Effector memory CD8-positive, alpha-beta T cell (primary cell): ENCODE data around the gene ZNRF3.

Source experiments
- ATAC-seq: fragments of 150-1000 bp; cut with Tn5 transposase; replicated peaks from 2 replicates; pipeline ENCODE4 v1.10.0; 2021; ENCODE audit warnings: mild to moderate bottlenecking, moderate library complexity
- DNase-seq, 3 experiments: peaks; one replicate each; pipeline ENCODE4 v3.0.0; 2021
- H3K27ac Mint-ChIP-seq, 2 donors: one replicate each; pipeline ENCODE4 v1.8.0; 2022; ENCODE audit warnings: mild to moderate bottlenecking in 2 of 2, mixed read lengths in 2 of 2, moderate library complexity in 2 of 2
- H3K27me3 Mint-ChIP-seq, 2 donors: one replicate each; pipeline ENCODE4 v1.8.0; 2022; ENCODE audit warnings: mixed read lengths in 2 of 2
- H3K36me3 Mint-ChIP-seq: one replicate; pipeline ENCODE4 v1.8.0; 2022; ENCODE audit warnings: mild to moderate bottlenecking, moderate library complexity, mixed read lengths; ENCODE audit not compliant: insufficient read depth
- H3K4me1 Mint-ChIP-seq, 2 donors: one replicate each; pipeline ENCODE4 v1.8.0; 2022; ENCODE audit warnings: low read depth in 2 of 2, mixed read lengths in 2 of 2
- H3K4me3 Mint-ChIP-seq, 2 donors: one replicate each; pipeline ENCODE4 v1.8.0; 2022; ENCODE audit warnings: mild to moderate bottlenecking in 2 of 2, mixed read lengths in 2 of 2, moderate library complexity in 2 of 2
- H3K9me3 Mint-ChIP-seq, 2 donors: one replicate each; pipeline ENCODE4 v1.8.0; 2022; ENCODE audit warnings: mixed read lengths in 2 of 2

The ZNRF3 gene

DNA sequence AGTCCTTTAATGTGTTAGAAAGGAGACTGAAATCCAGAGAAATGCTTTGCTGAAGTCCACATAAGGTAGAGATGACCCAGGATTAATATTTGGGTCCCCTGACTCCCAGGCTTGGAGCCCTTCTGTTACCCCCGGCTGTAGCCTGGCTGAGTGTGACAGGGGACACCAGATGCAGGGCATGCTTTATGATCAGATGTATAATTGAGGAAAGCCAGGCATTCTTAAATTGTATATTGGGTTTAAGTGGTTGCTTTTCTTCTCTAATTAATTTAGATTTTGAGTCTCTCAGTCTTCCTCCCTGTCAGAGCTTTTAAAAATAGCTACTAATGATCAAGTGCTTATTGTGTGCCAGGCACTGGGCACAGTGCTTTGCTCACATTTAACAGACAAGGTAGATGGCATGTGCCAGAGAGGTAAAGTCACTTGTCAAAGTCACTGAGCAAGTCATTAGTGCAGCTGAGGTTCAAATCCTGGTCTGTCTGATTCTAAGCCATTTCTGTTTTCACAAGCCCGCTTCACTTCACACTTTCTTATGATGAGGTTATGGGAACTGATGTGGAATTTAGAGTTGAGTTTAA lies 7.9 kb downstream of the ZNRF3 start:
- DNase-seq (no peak), ATAC-seq (no peak)
- Mint-ChIP-seq H3K27ac (no peak overlapping the region), H3K27me3 (no peaks in the 10 kb centered on the region), H3K36me3 (no peaks in the 10 kb centered on the region), H3K9me3 (no peaks in the 10 kb centered on the region), H3K4me1 (no peaks in the 10 kb centered on the region), H3K4me3 (no peak overlapping the region)

DNA sequence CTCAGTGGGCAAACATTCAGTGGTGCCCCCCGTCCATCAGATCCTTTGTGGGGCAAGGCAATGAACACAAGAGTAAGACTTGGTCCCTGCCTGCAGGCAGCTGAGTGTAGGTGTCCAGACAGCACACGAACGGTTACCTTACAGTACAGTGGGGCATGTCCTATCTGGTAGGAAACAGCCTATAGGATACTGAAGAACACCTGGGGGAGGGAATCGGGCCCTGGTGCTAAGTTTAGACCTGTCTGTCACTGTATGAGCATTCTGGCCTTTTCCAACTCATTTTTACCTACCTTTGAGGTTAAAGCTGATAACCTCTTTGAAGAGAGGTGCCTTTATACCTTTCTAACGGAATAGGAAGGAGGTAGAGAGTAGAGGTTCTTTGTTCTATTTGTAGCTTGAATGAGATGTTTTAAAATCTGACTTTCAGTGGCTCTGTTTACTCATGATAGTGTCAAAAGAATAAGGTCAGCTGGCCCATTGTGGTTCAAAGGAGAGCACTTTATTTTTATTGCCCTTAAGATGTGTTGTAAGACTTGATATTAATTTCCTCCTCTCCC lies 8.9 kb downstream of the ZNRF3 start:
- Mint-ChIP-seq H3K27me3 (peaks cover 6 to 8% of the 10 kb centered on the region in 2 donors), H3K4me1 (peaks cover 4 to 5% of the 10 kb centered on the region in 2 donors), H3K27ac (no peak overlapping the region), H3K4me3 (no peak overlapping the region), H3K36me3 (no peaks in the 10 kb centered on the region), H3K9me3 (no peaks in the 10 kb centered on the region)
- no peak for ATAC-seq
- no peak for DNase-seq

DNA sequence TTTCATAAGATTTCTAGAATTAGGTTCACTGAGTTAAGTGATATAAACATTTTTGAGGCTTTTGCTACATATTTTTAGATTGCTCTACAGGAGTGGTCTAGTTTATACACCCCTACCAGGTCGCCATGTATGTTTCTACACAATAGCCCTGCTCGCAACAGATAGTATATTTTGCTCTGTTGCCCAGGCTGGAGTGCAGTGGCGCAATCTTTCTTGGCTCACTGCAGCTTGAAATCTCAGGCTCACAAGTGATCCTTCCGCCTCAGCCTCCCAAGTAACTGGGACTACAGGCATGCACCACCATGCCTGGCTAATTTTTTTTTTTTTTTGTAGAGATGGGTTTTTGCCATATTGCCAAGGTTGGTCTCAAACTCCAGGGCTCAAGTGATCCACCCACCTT lies 10.4 kb downstream of the ZNRF3 start:
- no peaks in the 10 kb centered on the region for H3K36me3 Mint-ChIP-seq
- ATAC-seq (no peak), DNase-seq (no peak)
- no peak overlapping the region for H3K4me3 Mint-ChIP-seq
- H3K9me3 Mint-ChIP-seq = no peaks in the 10 kb centered on the region
- peaks cover 4 to 8% of the 10 kb centered on the region in 2 donors for H3K4me1 Mint-ChIP-seq
- peaks cover 12 to 16% of the 10 kb centered on the region in 2 donors for H3K27me3 Mint-ChIP-seq
- no peak overlapping the region for H3K27ac Mint-ChIP-seq

DNA sequence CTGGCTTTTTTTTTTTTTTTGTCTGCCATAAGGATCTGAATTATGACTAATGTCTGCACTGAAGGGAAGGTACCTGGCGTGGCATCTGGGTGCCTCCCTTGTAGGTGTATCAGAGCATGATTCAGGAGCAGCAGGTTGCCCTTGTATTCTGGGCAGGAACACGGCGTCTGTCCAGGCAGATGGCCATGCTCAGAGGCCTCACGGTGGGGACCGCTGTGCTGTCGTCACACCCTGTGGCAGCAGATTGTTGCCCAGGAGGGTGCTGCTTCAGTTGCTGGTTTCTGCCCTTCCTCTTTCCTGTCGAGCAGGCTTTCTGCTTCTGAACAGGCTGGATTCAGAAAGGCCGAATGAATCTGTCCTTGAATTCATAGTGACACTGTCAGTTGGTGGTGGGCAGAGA lies 11.0 kb downstream of the ZNRF3 start:
- Mint-ChIP-seq H3K4me3 (no peak overlapping the region), H3K27me3 (peaks cover 12 to 16% of the 10 kb centered on the region in 2 donors), H3K9me3 (no peaks in the 10 kb centered on the region), H3K36me3 (no peaks in the 10 kb centered on the region), H3K27ac (no peak overlapping the region), H3K4me1 (peaks cover 10 to 13% of the 10 kb centered on the region in 2 donors)
- ATAC-seq = no peak
- no peak for DNase-seq

DNA sequence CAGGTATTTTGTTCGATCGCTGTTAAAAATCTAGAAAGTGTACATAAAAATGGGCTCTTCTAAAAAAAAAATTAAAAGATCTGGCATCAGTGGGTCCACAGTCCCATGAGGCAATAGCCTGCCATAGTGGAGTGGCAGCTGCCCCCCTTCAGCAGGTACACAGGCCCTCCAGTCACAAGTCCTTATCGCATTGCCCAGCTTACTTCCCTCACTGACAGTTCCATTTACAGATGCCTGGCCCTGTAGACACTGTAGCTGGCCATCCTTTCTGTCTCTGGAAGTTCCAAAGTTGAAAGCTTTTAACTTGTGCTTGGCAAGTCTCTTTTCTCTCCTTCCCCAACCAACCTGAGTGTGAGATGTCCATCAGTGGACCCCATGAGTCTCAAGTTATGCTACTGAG lies 11.4 kb downstream of the ZNRF3 start:
- Mint-ChIP-seq H3K27ac (no peak overlapping the region), H3K27me3 (peaks cover 12 to 16% of the 10 kb centered on the region in 2 donors), H3K36me3 (no peaks in the 10 kb centered on the region), H3K4me3 (no peak overlapping the region), H3K9me3 (no peaks in the 10 kb centered on the region), H3K4me1 (peaks cover 10 to 18% of the 10 kb centered on the region in 2 donors)
- DNase-seq (no peak), ATAC-seq (no peak)

DNA sequence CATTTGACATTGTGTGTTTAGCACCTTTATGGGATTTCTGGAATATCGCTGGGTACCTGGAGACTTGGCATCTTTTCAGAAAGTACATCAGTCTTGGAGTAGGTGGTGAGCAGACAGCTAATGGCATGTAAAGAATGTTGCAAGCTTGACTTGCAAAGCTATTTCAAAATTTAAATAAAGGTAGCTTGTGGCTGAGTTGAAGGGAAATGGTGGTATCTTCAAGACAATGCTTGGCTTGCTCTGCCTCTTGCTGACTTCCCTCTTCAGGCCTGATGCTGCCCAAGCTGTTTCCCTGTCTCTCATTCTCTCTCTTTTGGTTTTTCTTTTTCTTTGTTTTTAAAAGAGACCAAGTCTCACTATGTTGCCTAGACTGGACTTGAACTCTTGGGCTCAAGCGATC lies 13.2 kb downstream of the ZNRF3 start:
- ATAC-seq (no peak), DNase-seq (no peak)
- peaks cover 12 to 16% of the 10 kb centered on the region in 2 donors for H3K27me3 Mint-ChIP-seq
- no peak overlapping the region for H3K27ac Mint-ChIP-seq
- no peaks in the 10 kb centered on the region for H3K9me3 Mint-ChIP-seq
- peaks cover 10 to 25% of the 10 kb centered on the region in 2 donors for H3K4me1 Mint-ChIP-seq
- H3K36me3 Mint-ChIP-seq = no peaks in the 10 kb centered on the region
- no peak overlapping the region for H3K4me3 Mint-ChIP-seq

DNA sequence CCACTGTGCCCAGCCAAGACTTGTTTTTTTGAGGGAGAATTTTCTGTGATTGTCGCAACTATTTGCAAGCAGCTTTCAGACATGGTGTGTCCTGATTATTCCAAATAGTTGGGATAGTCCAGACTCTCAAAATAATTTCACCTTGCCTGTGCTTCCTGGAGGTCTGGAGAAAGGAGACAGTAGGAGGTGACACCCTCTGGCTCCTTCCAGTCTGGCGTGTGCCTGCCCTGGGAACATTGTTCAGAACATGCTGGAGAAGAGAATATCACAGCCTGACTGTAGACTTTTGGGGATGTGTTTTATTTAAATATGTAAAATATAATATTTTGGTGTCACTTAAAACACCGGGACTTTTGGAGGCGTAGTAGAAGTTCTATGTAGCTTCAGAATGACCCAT lies 14.9 kb downstream of the ZNRF3 start:
- Mint-ChIP-seq H3K27me3 (peaks cover 12 to 16% of the 10 kb centered on the region in 2 donors), H3K4me1 (peaks cover 10 to 25% of the 10 kb centered on the region in 2 donors), H3K27ac (no peak overlapping the region), H3K9me3 (no peaks in the 10 kb centered on the region), H3K36me3 (no peaks in the 10 kb centered on the region), H3K4me3 (no peak overlapping the region)
- no peak for ATAC-seq
- DNase-seq = no peak

DNA sequence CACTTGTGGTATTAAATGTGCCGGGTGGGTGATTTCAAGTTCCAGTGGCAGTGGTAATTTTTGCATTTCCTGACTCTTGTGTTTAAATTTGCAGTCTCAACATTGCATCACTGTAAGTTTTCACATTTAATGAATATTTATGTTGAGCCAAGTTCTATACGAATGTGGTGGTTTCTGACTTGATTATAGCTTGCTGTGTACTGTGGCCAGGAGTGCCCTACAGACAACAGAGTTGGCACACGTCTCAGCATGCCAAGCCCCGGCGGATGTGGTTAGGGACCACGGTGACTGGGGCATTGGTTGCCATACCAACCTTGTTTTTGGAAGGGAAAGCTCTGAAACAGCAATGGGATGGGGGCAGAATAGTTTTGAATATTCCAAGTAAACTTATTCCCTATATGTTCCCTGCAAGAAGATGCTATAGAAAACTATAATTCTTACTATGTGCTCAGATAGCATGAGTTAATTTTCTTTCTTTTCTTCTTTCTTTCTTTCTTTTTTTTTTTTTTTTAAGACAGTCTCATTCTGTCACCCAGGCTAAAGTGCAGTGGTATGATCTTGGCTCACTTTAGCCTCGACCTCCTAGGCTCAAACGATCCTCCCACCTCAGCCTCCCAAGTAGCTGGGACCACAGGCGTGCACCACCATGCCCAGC lies 16.0 kb downstream of the ZNRF3 start:
- H3K4me1 Mint-ChIP-seq = peaks cover 10 to 25% of the 10 kb centered on the region in 2 donors
- DNase-seq (peak; percentile 26 to 40 (median 33)), ATAC-seq (peak; percentile 98)
- peak overlapping the region; percentile 41 to 75 for H3K27ac Mint-ChIP-seq
- H3K36me3 Mint-ChIP-seq = no peaks in the 10 kb centered on the region
- H3K27me3 Mint-ChIP-seq = peaks cover 12 to 16% of the 10 kb centered on the region in 2 donors
- no peak overlapping the region for H3K4me3 Mint-ChIP-seq
- no peaks in the 10 kb centered on the region for H3K9me3 Mint-ChIP-seq

DNA sequence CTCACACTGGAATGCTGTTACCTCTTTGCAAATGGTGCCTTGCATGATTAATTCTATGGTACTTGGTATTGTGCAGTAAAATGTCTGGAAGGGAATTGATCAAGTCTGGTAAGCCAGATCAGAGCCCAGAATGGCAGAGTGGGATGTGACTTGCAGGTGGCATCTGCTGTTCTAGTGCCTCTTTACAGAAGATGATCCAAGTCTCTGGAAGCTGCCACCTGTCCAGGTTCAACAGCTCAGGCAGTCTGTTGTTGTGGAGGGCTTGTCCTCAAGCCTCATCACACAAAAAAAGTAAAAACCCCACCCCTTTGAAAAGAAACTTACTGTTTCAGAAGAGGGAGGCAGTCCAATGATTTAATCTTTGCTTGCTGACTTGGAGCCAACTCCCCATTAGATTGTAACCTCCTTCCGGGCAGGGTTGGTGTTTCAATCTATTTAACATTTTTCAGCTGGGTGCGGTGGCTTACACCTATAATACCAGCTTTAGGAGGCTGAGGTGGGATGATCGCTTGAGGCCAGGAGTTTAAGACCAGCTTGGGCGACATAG lies 17.1 kb downstream of the ZNRF3 start:
- no peak for DNase-seq
- peaks cover 10 to 25% of the 10 kb centered on the region in 2 donors for H3K4me1 Mint-ChIP-seq
- peaks cover 12 to 16% of the 10 kb centered on the region in 2 donors for H3K27me3 Mint-ChIP-seq
- peak overlapping the region; percentile 35 to 75 for H3K27ac Mint-ChIP-seq
- no peaks in the 10 kb centered on the region for H3K9me3 Mint-ChIP-seq
- no peak for ATAC-seq
- H3K4me3 Mint-ChIP-seq = no peak overlapping the region
- H3K36me3 Mint-ChIP-seq = no peaks in the 10 kb centered on the region

DNA sequence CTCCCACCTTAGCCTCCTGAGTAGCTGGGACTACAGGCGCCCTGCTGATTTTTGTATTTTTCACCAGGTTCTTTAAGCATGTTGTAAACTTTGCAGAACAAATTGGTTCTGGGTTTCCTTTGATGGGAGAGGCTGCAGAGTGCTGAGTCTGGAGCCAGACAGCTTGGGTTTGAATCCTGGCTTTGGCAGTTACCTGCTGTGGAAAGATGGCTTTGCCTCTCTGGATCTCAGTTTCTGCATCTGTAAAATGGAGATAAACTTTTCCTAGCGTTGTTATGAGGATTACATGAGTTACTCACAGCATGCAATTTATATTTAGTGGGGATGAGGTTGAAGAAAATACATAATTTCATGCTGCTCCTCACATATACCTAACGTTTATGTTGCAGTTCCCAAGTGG lies 19.1 kb downstream of the ZNRF3 start:
- no peaks in the 10 kb centered on the region for H3K36me3 Mint-ChIP-seq
- no peak overlapping the region for H3K4me3 Mint-ChIP-seq
- no peaks in the 10 kb centered on the region for H3K9me3 Mint-ChIP-seq
- H3K27me3 Mint-ChIP-seq = peaks cover 4 to 5% of the 10 kb centered on the region in 2 donors
- ATAC-seq = no peak
- no peak for DNase-seq
- H3K27ac Mint-ChIP-seq = no peak overlapping the region
- peaks cover 5 to 20% of the 10 kb centered on the region in 2 donors for H3K4me1 Mint-ChIP-seq

DNA sequence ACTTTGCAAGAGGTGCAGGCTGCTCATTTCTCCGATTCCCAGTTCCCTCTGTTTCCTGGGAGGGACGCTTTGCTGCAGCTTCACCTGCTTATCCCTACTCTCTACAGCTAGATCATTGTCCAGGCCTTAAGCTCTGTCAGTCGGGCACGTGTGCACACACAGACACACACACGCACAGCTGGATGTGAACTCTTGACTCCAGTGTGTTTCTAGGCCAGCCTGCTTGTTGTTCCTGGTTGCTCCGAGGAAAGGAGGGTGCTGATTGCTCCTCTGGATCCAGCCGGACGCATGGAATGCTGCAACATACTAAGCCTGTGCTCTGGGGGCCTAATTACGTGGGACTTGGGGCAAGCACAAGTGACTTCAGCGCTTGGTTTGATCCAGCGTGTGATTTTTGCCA lies 19.7 kb downstream of the ZNRF3 start:
- H3K27me3 Mint-ChIP-seq = no peaks in the 10 kb centered on the region
- no peaks in the 10 kb centered on the region for H3K9me3 Mint-ChIP-seq
- ATAC-seq = no peak
- H3K4me1 Mint-ChIP-seq = peaks cover 5 to 20% of the 10 kb centered on the region in 2 donors
- H3K27ac Mint-ChIP-seq = no peak overlapping the region
- no peak overlapping the region for H3K4me3 Mint-ChIP-seq
- no peaks in the 10 kb centered on the region for H3K36me3 Mint-ChIP-seq
- no peak for DNase-seq

DNA sequence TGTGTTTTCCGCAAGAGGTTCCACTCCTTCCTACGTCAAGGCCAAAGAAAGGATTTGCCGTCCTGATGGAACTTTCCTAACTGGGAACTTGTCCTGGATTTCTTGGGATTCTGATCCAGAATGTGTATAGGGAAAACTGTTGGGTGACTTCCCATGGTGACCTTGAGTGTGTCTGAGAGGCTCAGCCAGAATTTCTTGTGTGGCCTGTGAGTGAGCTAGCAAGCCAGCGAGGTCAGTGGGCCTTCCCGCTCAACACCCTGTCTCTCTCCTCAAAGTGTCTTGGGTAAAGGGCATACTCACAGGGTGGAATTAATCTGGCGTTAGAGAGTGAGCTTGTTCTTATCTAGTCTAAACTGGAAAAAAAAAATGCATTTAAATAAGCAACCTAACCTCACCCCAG lies 20.4 kb downstream of the ZNRF3 start:
- DNase-seq (no peak), ATAC-seq (no peak)
- Mint-ChIP-seq H3K4me1 (peaks cover 5 to 18% of the 10 kb centered on the region in 2 donors), H3K27ac (no peak overlapping the region), H3K4me3 (no peak overlapping the region), H3K27me3 (no peaks in the 10 kb centered on the region), H3K9me3 (no peaks in the 10 kb centered on the region), H3K36me3 (no peaks in the 10 kb centered on the region)

DNA sequence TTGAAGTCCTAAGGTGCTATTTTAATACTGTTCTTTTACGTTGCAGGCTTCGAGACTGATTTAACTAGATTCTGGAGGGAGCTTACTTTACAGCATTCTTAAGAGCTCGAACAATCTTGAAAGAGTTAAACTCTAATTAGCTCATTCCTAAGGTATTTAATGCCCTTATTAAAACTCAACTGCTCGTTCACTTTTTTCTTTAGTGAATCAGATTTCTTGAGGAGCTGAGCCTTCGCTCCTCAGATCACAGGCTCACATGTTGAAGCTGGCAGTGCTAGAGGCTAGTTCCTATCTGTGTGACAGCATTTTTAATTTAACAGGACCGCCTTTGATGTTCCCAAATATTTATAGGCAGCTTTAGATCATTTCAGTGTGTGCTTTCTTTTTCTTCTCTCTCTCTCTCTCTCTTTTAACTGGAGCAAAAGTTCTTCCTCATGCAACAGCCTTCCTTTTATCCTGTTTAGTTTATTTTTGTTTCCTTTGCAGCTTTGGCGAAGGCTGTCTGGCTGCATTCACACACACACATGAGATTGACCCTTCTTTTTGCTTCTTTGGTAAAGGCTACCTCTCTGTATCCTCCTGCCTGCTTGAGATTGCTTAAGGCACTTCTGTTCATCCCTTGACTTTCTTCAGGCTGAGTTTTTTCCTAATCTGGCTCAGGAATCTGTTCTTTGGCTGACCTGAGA lies 21.0 kb downstream of the ZNRF3 start:
- Mint-ChIP-seq H3K27ac (no peak overlapping the region), H3K9me3 (no peaks in the 10 kb centered on the region), H3K4me3 (no peak overlapping the region), H3K27me3 (no peaks in the 10 kb centered on the region), H3K4me1 (peaks cover under 1 to 11% of the 10 kb centered on the region in 2 donors), H3K36me3 (no peaks in the 10 kb centered on the region)
- DNase-seq = no peak
- no peak for ATAC-seq
